Testis (tissue), 2 donors: Measurements from ENCODE around the gene FYB1.

Source experiments
- POLR2A ChIP-seq: fragments of 450-650 bp; IDR thresholded peaks from one replicate; pipeline ENCODE4 v1.6.1; 2017; ENCODE audit warnings: antibody characterized with exemption, mild to moderate bottlenecking, moderate library complexity
- TF ChIP-seq, protein P1 (sequence below), 3 experiments: fragments of 450-650 bp in 2 of 3; fragments of 200-600 bp in 1 of 3; sonication (generic) in 1 of 3; IDR thresholded peaks; one replicate each; pipeline ENCODE4 v1.5.1; 2016 to 2019; ENCODE audit warnings: antibody characterized with exemption in 3 of 3, mild to moderate bottlenecking in 2 of 3, moderate library complexity in 1 of 3

DNA sequence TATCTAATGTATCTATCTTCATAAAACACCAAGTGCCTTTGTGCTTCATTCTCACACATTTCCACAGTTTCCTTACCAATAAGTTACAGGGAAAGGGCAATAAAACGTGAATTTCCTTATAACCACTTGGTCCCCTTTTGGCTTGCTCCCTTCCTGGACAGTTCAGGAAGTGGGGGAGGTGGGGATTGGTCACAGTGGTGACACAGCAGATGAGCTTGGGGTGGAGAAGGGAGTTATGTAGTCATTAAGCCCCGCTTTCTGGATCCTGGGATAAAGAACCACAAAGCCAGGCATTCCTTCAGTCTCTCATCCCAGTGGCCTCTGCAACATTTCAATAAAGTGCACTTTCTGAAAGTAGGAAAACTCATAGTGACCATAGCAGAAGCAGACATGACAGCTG lies 47.1 kb upstream of the FYB1 start:
- no peak for TF ChIP-seq POLR2A
- TF ChIP-seq, protein P1, sequence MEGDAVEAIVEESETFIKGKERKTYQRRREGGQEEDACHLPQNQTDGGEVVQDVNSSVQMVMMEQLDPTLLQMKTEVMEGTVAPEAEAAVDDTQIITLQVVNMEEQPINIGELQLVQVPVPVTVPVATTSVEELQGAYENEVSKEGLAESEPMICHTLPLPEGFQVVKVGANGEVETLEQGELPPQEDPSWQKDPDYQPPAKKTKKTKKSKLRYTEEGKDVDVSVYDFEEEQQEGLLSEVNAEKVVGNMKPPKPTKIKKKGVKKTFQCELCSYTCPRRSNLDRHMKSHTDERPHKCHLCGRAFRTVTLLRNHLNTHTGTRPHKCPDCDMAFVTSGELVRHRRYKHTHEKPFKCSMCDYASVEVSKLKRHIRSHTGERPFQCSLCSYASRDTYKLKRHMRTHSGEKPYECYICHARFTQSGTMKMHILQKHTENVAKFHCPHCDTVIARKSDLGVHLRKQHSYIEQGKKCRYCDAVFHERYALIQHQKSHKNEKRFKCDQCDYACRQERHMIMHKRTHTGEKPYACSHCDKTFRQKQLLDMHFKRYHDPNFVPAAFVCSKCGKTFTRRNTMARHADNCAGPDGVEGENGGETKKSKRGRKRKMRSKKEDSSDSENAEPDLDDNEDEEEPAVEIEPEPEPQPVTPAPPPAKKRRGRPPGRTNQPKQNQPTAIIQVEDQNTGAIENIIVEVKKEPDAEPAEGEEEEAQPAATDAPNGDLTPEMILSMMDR (IDR thresholded peaks at IDR 0.05) = no peak
